Stimulated activated CD4-positive, alpha-beta T cell treated with anti-CD3 and anti-CD28 coated beads, Interleukin-12 subunit alpha, Interleukin-12 subunit beta, amount 100 ng/mL, for 4 hours (primary cell): ENCODE results near the gene THPO.

Experiments used
- DNase-seq: peaks from one replicate; pipeline ENCODE4 v3.0.0-alpha.2; 2020

The THPO gene

GRCh38 chr3:184327171-184327570 lies 50.8 kb downstream of the THPO start:
- DNase-seq, result no peak

GRCh38 chr3:184325715-184326369 lies 52.2 kb downstream of the THPO start:
- DNase-seq, result peak; percentile 39

GRCh38 chr3:184325269-184325668 lies 52.7 kb downstream of the THPO start:
- no peak for DNase-seq

GRCh38 chr3:184323696-184324095 lies 54.3 kb downstream of the THPO start:
- no peak for DNase-seq

DNA sequence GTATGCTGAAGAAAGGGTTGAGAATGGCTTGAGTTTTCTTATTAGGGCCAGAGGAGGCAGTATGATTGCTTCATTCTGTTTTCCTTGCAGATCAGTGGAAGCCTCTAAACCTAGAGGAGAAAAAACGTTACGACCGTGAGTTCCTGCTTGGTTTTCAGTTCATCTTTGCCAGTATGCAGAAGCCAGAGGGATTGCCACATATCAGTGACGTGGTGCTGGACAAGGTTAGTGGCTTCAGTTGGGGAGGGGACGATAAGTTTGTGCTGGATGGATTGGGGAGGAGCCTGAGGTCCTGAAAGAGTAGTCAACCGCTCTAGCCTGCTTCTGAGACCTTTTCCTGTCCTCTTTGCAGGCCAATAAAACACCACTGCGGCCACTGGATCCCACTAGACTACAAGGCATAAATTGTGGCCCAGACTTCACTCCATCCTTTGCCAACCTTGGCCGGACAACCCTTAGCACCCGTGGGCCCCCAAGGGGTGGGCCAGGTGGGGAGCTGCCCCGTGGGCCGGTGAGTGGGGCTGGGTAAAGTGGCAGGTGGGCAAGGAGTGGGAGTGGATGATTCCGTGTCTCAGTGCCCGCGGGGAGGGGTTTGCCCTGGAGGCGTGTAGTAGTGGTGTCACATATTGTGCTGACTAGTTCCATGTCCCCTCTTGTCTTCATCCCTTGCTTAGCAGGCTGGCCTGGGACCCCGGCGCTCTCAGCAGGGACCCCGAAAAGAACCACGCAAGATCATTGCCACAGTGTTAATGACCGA lies 55.1 kb downstream of the THPO start:
- DNase-seq, result no peak
